Peyer's patch (tissue), 4 donors: Measurements from ENCODE around the gene SAPCD1.

Experiments used
- POLR2A ChIP-seq, 2 donors: fragments of 450-650 bp; IDR thresholded peaks; one replicate each; pipeline ENCODE4 v1.5.1; 2017; ENCODE audit warnings: antibody characterized with exemption in 2 of 2, mild to moderate bottlenecking in 2 of 2, moderate library complexity in 2 of 2
- TF ChIP-seq, protein P1 (sequence below), 6 experiments: fragments of 450-650 bp in 4 of 6; fragments of 200-600 bp in 2 of 6; sonication (generic) in 1 of 6; IDR thresholded peaks; one replicate each; pipeline ENCODE4 v1.5.1; 2017 to 2019; ENCODE audit warnings: antibody characterized with exemption in 6 of 6, mild to moderate bottlenecking in 3 of 6, moderate library complexity in 1 of 6

DNA sequence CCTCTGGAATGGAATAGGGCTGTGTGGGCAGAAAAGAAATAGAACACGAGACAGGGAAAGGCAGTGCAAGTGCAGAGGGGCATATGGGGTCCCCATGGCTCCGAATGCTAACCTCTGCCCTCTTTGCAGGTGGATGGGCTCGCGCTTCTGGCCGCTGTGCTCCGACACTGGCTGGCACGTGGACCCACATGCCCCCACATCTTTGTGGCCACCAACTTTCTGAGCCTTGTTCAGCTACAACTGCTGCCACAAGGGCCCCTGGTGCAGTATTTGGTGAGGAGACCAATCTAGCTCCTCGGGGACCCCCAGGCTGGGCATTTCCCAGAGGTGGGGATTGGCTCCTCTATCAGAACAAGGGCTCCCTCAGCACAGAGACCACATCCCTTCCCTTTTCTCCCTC is 1.1 kb upstream of the SAPCD1 start:
- TF ChIP-seq, protein P1, sequence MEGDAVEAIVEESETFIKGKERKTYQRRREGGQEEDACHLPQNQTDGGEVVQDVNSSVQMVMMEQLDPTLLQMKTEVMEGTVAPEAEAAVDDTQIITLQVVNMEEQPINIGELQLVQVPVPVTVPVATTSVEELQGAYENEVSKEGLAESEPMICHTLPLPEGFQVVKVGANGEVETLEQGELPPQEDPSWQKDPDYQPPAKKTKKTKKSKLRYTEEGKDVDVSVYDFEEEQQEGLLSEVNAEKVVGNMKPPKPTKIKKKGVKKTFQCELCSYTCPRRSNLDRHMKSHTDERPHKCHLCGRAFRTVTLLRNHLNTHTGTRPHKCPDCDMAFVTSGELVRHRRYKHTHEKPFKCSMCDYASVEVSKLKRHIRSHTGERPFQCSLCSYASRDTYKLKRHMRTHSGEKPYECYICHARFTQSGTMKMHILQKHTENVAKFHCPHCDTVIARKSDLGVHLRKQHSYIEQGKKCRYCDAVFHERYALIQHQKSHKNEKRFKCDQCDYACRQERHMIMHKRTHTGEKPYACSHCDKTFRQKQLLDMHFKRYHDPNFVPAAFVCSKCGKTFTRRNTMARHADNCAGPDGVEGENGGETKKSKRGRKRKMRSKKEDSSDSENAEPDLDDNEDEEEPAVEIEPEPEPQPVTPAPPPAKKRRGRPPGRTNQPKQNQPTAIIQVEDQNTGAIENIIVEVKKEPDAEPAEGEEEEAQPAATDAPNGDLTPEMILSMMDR (IDR thresholded peaks at IDR 0.05), result no peak
- TF ChIP-seq POLR2A (IDR thresholded peaks at IDR 0.05), result no peak
